Left kidney (tissue), 2 donors: ENCODE measurements around the gene HS1BP3. TPM values are rescaled to one million over a fixed set of nuclear protein-coding genes. Genes with fewer than 3 reads are reported as not detected.

Experiments used
- DNase-seq: peaks from one replicate; pipeline ENCODE4 v3.0.0-alpha.2; 2013
- polyA plus RNA-seq: library from polyadenylated mRNA; unstranded; fragments of 120-200 nt; gene quantifications from one replicate; pipeline ENCODE4 v1.2.1, GENCODE V29; 2013; ENCODE audit not compliant: insufficient read length

HS1BP3 gene
- polyA plus RNA-seq, 1 donor, result 14.6 TPM

- no peak for DNase-seq
Observed at GRCh38 chr2:20664431-20665242, 13.7 kb upstream of the HS1BP3 start.

GRCh38 chr2:20664071-20664390 lies 13.1 kb upstream of the HS1BP3 start:
- no peak for DNase-seq

DNA sequence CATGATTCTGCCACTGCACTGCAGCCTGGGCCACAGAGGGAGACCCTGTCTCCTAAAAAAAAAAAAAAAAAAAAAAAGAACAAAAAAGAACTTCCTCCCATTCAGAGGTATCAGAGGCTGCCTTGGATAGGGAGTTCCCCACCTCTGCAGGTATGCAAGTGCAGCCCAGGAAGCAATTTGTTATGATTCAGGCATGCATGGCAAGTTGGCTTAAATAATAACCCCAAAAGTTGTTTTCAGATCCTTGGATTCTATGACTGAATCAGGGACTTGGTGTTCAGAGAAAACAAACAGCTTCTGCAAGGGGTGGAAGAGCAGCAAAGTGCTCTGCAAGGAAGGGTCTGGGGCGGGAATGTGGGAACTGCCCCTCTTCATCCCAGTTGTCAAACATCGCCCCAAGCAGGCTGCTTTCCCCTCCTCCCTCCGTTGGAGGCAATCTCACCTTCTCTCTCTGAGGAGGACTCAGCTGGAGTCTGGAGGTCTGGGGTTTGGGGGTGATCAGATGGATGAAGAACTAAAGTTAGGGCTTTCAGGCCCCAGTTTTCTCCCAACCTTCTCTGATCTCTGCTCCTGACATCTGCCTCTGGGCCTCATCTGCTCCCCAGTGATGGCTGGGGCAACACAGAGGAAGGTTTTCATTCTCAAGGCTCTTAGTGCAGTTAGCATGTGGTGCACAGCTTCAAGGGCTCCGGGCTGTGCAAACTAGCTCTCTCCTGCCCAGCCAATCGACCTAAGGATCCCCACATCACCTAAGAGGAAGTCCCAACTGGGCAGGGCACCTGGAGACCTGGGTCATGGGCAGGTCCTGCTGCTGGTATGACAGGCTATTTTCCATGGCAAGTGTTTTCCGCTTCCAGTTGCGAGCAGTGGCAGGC lies 12.5 kb upstream of the HS1BP3 start:
- no peak for DNase-seq

- no peak for DNase-seq
Observed at GRCh38 chr2:20662308-20662937, 11.5 kb upstream of the HS1BP3 start.

DNA sequence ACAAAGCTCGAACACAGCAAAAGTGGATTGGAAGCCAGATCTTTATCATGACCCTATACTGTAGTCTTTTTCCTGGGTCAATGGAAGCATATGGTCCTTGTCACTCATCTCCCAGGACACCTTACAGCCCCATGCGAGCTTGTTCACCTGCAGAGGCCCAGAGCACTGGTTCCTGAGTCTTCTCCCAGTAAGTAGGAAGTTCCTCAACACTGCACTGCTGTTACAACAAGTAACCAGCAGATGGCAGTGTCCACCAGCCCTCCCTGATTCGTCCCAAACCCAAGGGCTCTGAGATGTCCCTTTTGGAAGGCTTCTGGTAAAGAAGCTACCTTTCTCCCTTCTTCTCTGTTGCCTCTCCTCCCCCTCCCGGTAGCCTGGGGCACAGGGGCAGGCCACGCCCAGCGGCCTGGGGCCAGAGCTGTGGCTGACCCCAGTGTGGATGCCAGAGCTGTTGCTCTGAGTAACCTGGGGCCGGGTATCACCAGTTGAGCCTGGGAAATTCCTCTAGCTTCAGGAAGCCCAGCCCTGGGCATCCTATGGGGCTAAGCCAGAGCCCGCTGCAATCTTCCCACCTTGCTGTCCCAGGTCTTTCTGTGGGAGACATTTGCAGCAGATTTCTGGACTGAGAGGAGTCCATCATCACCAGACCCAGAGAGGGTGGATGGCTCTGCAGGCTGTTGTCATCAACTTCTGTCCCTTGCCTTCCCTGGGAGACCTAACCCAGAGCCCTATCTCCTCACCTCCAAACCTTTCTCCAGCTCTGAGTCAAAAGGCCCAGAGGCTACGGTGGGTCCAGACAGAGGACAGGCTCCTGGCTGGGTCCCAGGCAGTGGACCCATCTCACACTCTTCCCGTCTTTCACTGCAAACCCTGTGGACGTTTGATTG lies 10.8 kb upstream of the HS1BP3 start:
- DNase-seq, result no peak

DNA sequence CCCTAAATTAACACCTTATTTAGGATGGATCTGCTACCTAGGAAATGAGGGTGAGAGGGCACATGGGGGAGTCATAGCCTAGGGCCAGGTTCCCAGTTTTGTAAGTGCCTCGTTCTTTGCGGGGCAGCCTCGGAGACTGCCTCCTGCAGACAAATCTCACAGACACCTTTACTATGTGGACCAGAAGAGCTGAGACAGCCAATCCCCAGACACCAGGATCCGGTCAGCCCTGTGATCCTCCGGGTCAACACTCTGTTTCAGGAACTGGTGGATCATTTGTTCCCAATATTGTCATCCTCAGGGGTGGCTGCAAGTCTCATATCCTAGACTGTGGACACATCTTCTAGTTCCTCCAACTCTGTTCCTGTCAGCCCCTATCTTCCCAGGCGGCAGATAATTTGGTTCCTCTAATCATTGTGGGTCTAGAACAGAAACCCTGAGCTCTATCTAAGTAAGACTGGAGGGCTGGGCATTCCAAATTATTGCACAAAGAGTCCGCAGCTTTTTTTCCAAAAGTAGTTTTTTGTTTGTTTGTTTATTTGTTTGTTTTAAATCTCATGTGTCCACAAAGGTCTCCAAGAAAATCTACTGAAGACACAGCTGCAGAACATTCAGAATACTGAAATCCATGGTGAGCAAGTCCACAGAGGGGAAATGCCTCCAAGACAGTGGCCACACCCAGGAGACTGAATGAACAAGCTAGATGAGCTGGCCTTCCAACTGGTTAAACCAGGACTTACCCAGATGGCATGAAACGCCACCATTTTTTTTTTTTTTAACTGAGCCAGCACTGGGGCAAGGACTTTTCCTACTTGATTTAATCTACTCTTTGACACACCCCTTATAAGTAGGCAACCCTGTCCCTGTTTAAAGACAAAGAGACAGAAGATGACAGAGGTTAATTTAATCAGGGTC lies 9.9 kb upstream of the HS1BP3 start:
- DNase-seq, result no peak

- no peak for DNase-seq
Observed at GRCh38 chr2:20657522-20658235, 6.8 kb upstream of the HS1BP3 start.

DNA sequence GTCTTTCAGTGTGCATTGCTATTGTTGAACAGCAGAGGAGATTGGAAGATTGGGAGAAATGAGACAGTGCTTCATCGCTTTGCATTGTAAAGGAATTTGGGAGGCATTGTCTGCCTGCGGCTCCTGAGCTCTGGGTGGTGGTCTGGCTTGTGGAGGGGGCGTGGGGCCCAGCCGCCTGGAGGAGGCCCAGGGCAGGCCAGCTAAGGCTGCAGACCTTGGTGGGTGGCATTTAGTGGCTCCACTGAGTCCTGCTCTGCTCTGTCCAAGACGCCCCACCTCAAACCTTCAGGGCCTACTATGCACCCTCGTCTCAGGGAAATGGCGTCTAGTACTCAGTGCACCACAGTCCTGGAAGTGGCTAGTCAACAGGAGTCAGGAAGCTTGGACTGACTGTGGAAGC lies 5.7 kb upstream of the HS1BP3 start:
- no peak for DNase-seq

- DNase-seq, result no peak
Observed at GRCh38 chr2:20654535-20654813, 3.6 kb upstream of the HS1BP3 start.

GRCh38 chr2:20653695-20654534 lies 3.0 kb upstream of the HS1BP3 start:
- no peak for DNase-seq

DNA sequence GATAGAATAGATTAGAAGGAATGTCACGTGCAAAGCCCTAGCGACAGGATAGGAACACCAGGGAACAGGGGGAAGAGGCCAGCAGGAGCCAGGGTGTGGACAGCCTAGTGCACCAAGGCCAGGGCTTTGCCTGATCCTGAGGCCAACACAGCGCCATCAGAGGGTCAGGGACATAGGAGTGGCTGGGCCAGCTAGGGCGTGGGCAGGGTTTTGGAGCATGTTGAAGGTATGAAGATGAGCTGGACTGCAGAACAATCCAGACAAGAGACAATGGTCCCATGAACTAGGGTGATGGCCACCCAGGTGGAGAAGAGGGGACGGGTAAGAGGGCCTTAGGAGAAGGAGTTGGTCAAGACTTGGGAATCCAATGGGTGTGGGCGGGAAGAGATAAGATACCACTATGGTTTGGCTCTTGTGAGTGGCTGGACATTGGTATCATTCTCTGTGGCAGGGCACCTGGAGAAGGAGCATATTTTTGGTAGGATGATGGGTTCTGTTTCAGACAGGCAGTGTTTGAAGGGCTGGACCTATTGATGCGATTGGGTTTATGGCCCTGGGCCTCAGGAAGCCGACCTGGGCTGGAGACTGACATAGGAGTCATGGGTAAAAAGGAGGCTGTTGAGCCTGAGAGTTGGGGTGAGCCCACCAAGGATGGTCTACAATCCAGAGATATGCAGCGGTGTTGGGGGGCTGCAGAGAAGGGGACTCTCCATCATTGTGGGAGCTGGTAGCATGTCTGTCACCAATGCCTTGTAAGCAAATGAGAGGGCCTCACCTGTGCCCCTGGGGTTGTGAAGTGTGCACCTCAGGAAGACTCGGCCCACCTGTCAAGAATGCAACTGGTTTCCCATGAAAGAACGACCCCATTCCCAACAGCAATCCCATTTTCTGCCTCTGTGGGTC lies 2.0 kb upstream of the HS1BP3 start:
- DNase-seq, result no peak

- DNase-seq, result no peak
Observed at GRCh38 chr2:20652141-20652540, 1.2 kb upstream of the HS1BP3 start.

GRCh38 chr2:20651731-20652099 lies 817 bp upstream of the HS1BP3 start:
- no peak for DNase-seq

DNA sequence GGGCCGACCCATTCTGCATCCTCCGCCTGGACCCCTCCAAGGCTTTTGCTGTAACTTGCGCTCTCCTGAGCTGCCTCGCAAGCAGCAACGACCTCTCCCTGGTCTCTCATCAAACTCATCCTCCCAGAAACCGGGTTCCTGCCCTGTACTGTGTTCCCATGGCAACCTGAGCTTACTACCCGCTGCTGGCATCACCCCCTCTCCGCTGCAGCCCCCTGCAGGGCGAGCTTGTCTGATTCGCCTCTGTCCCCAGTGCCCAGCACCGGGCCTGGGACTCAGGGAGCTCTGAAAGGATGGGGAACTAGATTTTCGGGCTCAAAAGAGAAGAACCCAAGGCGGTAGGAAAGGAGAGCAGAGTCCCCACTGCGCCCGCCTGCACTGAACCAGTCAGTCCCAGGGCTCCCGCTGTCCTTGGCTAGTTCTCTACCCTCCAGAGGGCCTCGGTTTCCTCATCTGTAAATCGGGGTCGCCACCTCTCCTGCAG lies 463 bp downstream of the HS1BP3 start:
- DNase-seq, result no peak

DNA sequence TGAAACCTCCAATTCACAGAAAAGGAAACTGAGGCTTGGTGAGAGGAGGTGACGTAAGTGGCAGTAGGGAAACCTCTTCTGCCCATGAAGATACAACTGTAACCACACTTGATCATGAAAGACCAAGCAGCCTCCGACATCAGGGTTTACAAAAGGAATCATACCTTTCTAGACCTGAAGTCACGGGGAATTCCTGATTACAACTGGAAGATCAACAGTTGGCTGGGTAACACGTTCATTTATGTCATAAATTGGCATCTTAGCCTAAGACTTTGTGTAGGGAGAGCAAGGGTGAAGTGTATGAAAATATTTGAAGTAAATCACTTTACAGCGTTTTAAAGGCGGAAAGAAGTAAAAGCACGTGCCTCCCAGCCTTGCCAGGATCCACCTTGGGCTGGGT lies 922 bp downstream of the HS1BP3 start:
- no peak for DNase-seq

GRCh38 chr2:20649576-20649975 lies 1.3 kb downstream of the HS1BP3 start:
- DNase-seq, result no peak

DNA sequence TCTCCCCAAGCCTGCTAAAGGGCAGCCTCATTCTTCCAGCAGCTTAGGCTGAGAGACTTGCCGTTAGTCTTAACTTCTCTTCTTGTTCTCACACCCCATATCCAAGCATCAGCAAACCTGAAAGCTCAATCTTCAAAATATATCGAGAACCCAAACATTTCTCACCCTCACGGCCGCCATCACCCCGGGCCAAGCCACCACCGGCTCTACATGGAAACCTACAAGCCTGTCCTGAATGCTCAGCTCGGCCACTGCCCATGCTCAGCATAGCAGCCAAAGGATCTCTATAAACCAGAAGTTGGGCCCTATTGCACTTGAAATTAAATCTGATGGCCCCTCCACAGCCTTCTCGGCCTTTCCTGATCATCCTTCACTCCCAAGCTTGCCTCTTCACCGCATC lies 2.1 kb downstream of the HS1BP3 start:
- no peak for DNase-seq

GRCh38 chr2:20648206-20648605 lies 2.7 kb downstream of the HS1BP3 start:
- no peak for DNase-seq
